Neural progenitor cell (in vitro differentiated cells): ENCODE results near the gene TMEM203. TPM values are rescaled to one million over a fixed set of nuclear protein-coding genes. Genes with fewer than 3 reads are reported as not detected.
A peak's percentile ranks its signal among the peaks of the same experiment; 100 is the strongest.

Experiments
- DNase-seq: peaks from one replicate; pipeline ENCODE4 v3.0.0-alpha.2; 2016; ENCODE audit warnings: low spot score
- H2AFZ ChIP-seq: fragments of 200-600 bp; sonication (generic); replicated peaks from 2 replicates; pipeline ENCODE4 v1.6.1; 2016; ENCODE audit warnings: antibody characterized with exemption
- H3F3A ChIP-seq: fragments of 200-600 bp; sonication (generic); 2 replicates; pipeline ENCODE4 v1.6.1; 2016; ENCODE audit warnings: antibody characterized with exemption, low read depth
- H3K27ac ChIP-seq: fragments of 200-600 bp; sonication (generic); 2 replicates; pipeline ENCODE4 v1.5.1; 2016; ENCODE audit warnings: mild to moderate bottlenecking
- H3K27me3 ChIP-seq: fragments of 200-600 bp; sonication (generic); 2 replicates; pipeline ENCODE4 v1.6.1; 2016; ENCODE audit warnings: mild to moderate bottlenecking, moderate library complexity
- H3K36me3 ChIP-seq: fragments of 200-600 bp; sonication (generic); 2 replicates; pipeline ENCODE4 v1.5.1; 2016
- H3K4me1 ChIP-seq: fragments of 200-600 bp; sonication (generic); 2 replicates; pipeline ENCODE4 v1.6.1; 2016; ENCODE audit warnings: mixed run types
- H3K4me2 ChIP-seq: fragments of 200-600 bp; sonication (generic); 2 replicates; pipeline ENCODE4 v1.6.1; 2016
- H3K4me3 ChIP-seq: fragments of 200-600 bp; sonication (generic); 2 replicates; pipeline ENCODE4 v1.5.1; 2016
- H3K79me2 ChIP-seq: fragments of 200-600 bp; sonication (generic); 2 replicates; pipeline ENCODE4 v1.6.1; 2016; ENCODE audit warnings: low read depth
- H3K9ac ChIP-seq: fragments of 200-600 bp; sonication (generic); 2 replicates; pipeline ENCODE4 v1.6.1; 2016
- H3K9me3 ChIP-seq: fragments of 200-600 bp; sonication (generic); 2 replicates; pipeline ENCODE4 v1.5.1; 2016; ENCODE audit warnings: low read depth
- H4K20me1 ChIP-seq: fragments of 200-600 bp; sonication (generic); 2 replicates; pipeline ENCODE4 v1.6.1; 2016; ENCODE audit warnings: low read depth
- H3K27ac Mint-ChIP-seq: 3 replicates; pipeline ENCODE4 v1.8.0; 2021; ENCODE audit warnings: mixed read lengths
- H3K27me3 Mint-ChIP-seq: 2 replicates; pipeline ENCODE4 v1.8.0; 2022; ENCODE audit warnings: low read depth, mild to moderate bottlenecking, inconsistent platforms, moderate library complexity, mixed read lengths; ENCODE audit not compliant: insufficient read depth
- H3K36me3 Mint-ChIP-seq: 3 replicates; pipeline ENCODE4 v1.8.0; 2021; ENCODE audit warnings: mixed read lengths
- H3K4me1 Mint-ChIP-seq: 3 replicates; pipeline ENCODE4 v1.8.0; 2021; ENCODE audit warnings: mixed read lengths
- H3K4me3 Mint-ChIP-seq: 3 replicates; pipeline ENCODE4 v1.8.0; 2021; ENCODE audit warnings: mild to moderate bottlenecking, moderate library complexity, mixed read lengths
- H3K9me3 Mint-ChIP-seq: 3 replicates; pipeline ENCODE4 v1.8.0; 2020; ENCODE audit warnings: mixed read lengths
- CTCF ChIP-seq: fragments of 200-600 bp; sonication (generic); IDR thresholded peaks from 2 replicates; pipeline ENCODE4 v1.5.1; 2017; ENCODE audit warnings: antibody characterized with exemption, mild to moderate bottlenecking
- EZH2 ChIP-seq: fragments of 200-600 bp; sonication (generic); IDR thresholded peaks from 2 replicates; pipeline ENCODE4 v1.6.1; 2017; ENCODE audit warnings: antibody characterized with exemption, mild to moderate bottlenecking, moderate library complexity
- EZH2phosphoT487 ChIP-seq: fragments of 200-600 bp; sonication (generic); IDR thresholded peaks from 2 replicates; pipeline ENCODE4 v1.6.1; 2017; ENCODE audit warnings: antibody characterized with exemption
- total RNA-seq: library from RNA; depleted of rRNA; stranded (reverse); fragments of >200 nt; gene quantifications from 2 replicates; pipeline ENCODE4 v1.2.3, GENCODE V29; 2015; ENCODE audit warnings: low replicate concordance

The TMEM203 gene
- total RNA-seq, 1 donor from 2014 or later: 21.6 TPM

- Histone ChIP-seq H3K27me3 (no peaks in the 10 kb centered on the region), H3K4me2 (peak within 1 kb of the TSS; percentile 99), H3K79me2 (peaks cover 23% of the 10 kb centered on the region), H3F3A (peaks cover 10% of the 10 kb centered on the region), H3K36me3 (no peaks in the 10 kb centered on the region), H3K4me1 (peaks cover 5% of the 10 kb centered on the region), H3K9ac (peak within 1 kb of the TSS; percentile 90), H3K27ac (no peak within 1 kb of the TSS), H3K9me3 (no peaks in the 10 kb centered on the region), H2AFZ (peak within 1 kb of the TSS; percentile 83), H3K4me3 (peak within 1 kb of the TSS; percentile 75), H4K20me1 (peaks cover 24% of the 10 kb centered on the region)
- Mint-ChIP-seq H3K4me3 (peak within 1 kb of the TSS; percentile 96), H3K4me1 (peaks cover 28% of the 10 kb centered on the region), H3K9me3 (no peaks in the 10 kb centered on the region), H3K27me3 (peaks cover 3% of the 10 kb centered on the region), H3K27ac (no peak within 1 kb of the TSS), H3K36me3 (no peaks in the 10 kb centered on the region)
- DNase-seq: peak; percentile 98
- TF ChIP-seq CTCF (peak; percentile 46), EZH2phosphoT487 (no peak), EZH2 (no peak)
Measured at GRCh38 chr9:137188490-137189296, 16.8 kb downstream of the TMEM203 start, which contains the start of the genes ANAPC2 and SSNA1. TSS of gene ANAPC2 (minus strand) at chr9:137188560. CDS start at chr9:137188532, 28 bp downstream. TSS of gene SSNA1 (plus strand) at chr9:137188676. CDS start at chr9:137188727, 51 bp downstream.

GRCh38 chr9:137188086-137188489, 17.4 kb downstream of the TMEM203 start:
- no peak overlapping the region for H3K27ac ChIP-seq
- peaks cover 10% of the 10 kb centered on the region for H3F3A ChIP-seq
- peaks cover 2% of the 10 kb centered on the region for H3K27me3 Mint-ChIP-seq
- H3K36me3 Mint-ChIP-seq: no peaks in the 10 kb centered on the region
- H4K20me1 ChIP-seq: peaks cover 19% of the 10 kb centered on the region
- H3K4me3 ChIP-seq: peak overlapping the region; percentile 75
- H3K36me3 ChIP-seq: no peaks in the 10 kb centered on the region
- H3K27me3 ChIP-seq: no peaks in the 10 kb centered on the region
- DNase-seq: no peak
- peaks cover 25% of the 10 kb centered on the region for H3K4me1 Mint-ChIP-seq
- H3K9me3 Mint-ChIP-seq: no peaks in the 10 kb centered on the region
- H3K79me2 ChIP-seq: peaks cover 23% of the 10 kb centered on the region
- peaks cover 5% of the 10 kb centered on the region for H3K4me1 ChIP-seq
- peak overlapping the region; percentile 83 for H2AFZ ChIP-seq
- TF ChIP-seq EZH2phosphoT487 (no peak), EZH2 (no peak), CTCF (no peak)
- H3K27ac Mint-ChIP-seq: no peak overlapping the region
- H3K9ac ChIP-seq: peak overlapping the region; percentile 90
- no peaks in the 10 kb centered on the region for H3K9me3 ChIP-seq
- H3K4me3 Mint-ChIP-seq: peak overlapping the region; percentile 95
- H3K4me2 ChIP-seq: peak overlapping the region; percentile 99

GRCh38 chr9:137187386-137187785, 18.1 kb downstream of the TMEM203 start:
- Mint-ChIP-seq H3K4me1 (peaks cover 25% of the 10 kb centered on the region), H3K9me3 (no peaks in the 10 kb centered on the region), H3K4me3 (peak overlapping the region; percentile 95), H3K27ac (no peak overlapping the region), H3K36me3 (no peaks in the 10 kb centered on the region), H3K27me3 (peaks cover 2% of the 10 kb centered on the region)
- Histone ChIP-seq H2AFZ (no peak overlapping the region), H3K9me3 (no peaks in the 10 kb centered on the region), H3K9ac (peak overlapping the region; percentile 90), H3K36me3 (no peaks in the 10 kb centered on the region), H3K79me2 (peaks cover 23% of the 10 kb centered on the region), H4K20me1 (peaks cover 15% of the 10 kb centered on the region), H3F3A (peaks cover 10% of the 10 kb centered on the region), H3K4me3 (peak overlapping the region; percentile 75), H3K27me3 (no peaks in the 10 kb centered on the region), H3K4me2 (peak overlapping the region; percentile 99), H3K4me1 (peaks cover 5% of the 10 kb centered on the region), H3K27ac (no peak overlapping the region)
- TF ChIP-seq EZH2 (no peak), EZH2phosphoT487 (no peak), CTCF (no peak)
- no peak for DNase-seq
